GM18861 (cell line): Measurements from ENCODE around the gene CCL1.
"Not testable (repeated sequence)": the region's sequence is repeated elsewhere in the genome, so short reads cannot be mapped to it uniquely, and the experiment has no call there.

ENCODE experiments used
- ATAC-seq: cut with Tn5 transposase; IDR thresholded peaks from one replicate; pipeline ENCODE4 v1.9.1; 2021; ENCODE audit not compliant: unreplicated experiment

CCL1 gene

DNA sequence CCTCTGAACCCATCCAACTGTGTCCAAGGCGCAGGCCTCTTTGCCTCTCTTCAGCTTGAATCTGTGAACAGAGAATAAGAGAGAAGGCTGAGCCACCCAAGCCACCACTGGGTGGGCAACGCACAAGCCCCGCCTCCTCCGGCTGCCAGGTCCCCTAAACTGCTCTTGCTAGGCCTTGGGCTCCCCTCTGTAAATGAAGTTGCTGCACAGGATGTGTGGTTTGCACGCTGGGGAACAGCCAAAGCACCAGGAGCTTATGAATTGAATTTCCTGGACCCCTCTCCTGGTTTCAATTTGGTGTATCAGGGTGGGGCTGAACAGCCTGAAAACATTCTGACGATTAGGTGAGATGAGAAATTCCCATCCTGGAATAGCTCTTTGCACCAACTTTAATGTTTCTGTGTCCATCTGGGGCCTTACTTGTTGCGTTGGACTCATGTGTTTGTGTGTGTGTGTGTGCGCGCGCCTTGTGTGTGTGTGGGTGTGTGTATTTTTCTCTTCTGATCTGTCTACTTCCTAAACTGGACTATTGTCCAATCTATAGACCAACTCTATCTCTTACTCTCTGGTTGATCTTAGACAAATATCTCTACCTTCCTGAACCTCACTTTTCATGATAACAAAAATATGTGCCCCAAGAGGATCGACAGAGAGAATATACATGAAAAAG is 2.3 kb downstream of the CCL1 start:
- no peak for ATAC-seq

GRCh38 chr17:34358631-34359030 is 4.4 kb downstream of the CCL1 start:
- ATAC-seq, result no peak

GRCh38 chr17:34357398-34357797 is 5.6 kb downstream of the CCL1 start:
- ATAC-seq, result no peak

DNA sequence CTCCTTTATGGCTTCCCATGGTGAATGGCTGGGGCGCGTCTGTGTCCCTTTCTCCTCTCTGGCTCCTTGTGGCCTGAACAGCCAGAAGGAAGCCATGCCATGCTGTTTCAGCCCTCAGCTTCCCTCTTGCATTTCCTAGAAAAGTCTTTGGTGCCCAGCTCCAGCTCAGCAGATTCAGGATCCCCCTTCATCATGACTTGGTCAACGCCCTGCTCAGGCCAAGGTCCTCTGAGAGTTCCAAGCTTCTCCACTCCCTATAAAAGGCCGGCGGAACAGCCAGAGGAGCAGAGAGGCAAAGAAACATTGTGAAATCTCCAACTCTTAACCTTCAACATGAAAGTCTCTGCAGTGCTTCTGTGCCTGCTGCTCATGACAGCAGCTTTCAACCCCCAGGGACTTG is 6.8 kb downstream of the CCL1 start, which contains the start of gene CCL13:
CCL13 (plus strand) TSS at position 287 of the 400 bp plus-strand sequence; CDS start at position 334, 47 bp downstream.
- no peak for ATAC-seq

DNA sequence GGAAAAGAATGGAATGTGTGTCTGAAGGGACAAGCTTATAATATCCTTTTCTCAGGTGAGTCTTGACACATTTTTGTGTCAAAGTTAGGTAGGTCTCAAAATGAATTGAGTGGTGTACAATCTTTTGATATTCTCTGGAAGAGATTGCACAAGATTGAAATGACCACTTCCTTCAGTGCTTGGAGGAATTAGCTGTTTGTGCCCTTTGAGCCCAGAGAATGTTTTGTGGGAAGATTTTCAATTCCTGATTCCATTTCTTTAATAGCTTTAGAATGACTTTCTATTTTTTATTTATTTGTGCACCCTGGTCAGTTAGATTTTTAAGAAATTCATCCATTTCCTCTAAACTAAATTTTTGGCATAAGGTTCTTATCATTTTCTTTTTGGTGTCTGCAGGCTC is 8.4 kb downstream of the CCL1 start:
- ATAC-seq, result no peak

DNA sequence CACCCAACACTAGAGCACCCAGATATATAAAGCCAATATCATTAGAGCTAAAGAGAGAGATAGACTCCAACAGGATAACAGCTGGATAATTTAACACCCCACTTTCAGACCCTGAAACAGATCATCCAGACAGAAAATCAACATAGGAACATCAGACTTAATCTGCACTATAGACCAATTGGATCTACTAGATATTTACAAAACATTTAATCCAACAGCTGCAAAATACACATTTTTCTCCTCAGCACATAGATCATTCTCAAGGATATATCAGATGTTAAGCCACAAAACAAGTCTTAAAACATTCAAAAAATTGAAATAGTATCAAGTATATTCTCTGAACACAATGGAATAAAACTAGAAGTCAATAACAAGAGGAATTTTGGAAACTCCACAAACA is 10.8 kb downstream of the CCL1 start:
- ATAC-seq, result no peak

DNA sequence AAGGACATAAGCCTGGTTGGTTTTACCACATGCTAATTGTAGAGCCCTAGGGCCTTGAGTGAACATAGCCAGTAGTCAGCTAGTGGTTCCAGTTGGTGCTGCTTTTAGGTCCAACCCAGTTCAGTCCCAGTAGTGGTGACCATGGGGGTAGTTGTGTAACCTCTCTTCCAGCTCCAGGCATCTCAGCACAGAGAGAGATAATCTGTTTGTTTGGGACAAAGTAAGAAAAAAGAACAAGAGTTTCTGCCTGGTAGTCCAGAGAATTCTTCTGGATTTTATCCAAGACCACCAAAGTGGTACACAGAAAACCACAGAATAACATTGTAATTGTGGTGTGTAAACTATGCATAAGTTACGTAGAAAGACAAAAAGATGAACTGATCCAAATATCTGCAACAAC is 11.9 kb downstream of the CCL1 start:
- no peak for ATAC-seq

DNA sequence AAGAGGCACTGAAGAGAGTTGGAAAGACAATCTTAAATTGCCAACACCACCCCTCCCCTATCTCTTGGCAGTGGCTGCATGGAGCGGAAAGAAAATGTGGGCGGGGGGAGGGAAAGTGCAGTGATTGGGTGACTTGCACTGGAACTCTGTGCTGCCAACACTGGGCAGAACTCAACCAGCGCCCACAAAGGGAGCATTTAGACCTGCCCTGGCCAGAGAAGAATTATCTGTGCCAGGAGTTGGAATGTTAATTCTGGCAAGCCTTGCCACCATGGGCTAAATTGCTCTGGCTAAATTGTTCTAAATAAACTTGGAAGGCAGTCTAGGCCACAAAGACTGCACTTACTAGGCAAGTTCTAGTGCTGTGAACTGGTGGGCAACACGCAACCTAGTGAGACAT is 13.3 kb downstream of the CCL1 start:
- no peak for ATAC-seq

DNA sequence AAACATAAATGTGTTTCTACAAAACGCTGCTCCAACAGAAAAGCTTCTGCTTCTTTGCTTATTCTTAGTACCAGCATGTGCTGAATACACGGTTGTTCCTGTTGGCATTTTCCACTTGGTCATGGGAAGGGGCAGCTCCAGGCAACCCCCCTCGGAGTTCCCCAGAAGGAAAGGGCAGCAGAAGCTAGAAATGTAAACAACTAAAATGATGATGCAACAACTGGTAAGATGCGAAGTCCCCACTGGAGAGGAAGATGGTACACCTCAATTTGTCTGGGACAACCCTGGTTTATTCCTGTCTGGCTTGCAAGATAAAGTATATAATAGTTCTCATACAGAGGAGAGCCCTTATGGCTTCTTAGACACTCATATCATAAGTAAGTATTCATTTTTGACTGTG is 16.0 kb downstream of the CCL1 start:
- no peak for ATAC-seq

DNA sequence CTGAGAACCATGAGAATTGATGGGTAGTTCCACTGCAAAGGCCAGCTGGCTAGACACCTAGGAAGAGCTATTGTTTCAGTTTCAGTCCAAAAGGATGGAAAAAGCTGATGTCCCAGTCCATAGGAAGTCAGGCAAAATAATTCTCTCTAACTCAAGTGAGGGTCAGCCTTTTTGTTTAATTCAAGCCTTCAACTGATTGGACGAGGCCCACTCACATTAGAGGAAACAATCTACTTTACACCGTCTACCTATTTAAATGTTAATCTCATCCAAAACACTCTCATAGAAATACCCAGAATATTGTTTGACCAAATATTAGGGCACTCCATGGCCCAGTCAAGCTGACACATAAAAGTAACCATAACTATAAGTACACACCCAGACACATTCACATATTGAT is 21.1 kb downstream of the CCL1 start:
- ATAC-seq, result no peak

- ATAC-seq, result no peak
Observed at GRCh38 chr17:34339138-34339770, 23.8 kb downstream of the CCL1 start.

GRCh38 chr17:34337701-34338100 is 25.3 kb downstream of the CCL1 start:
- no peak for ATAC-seq

- ATAC-seq, result not testable (repeated sequence)
Observed at GRCh38 chr17:34327580-34327979, 35.5 kb downstream of the CCL1 start.

- ATAC-seq, result no peak
Observed at GRCh38 chr17:34321964-34322363, 41.1 kb downstream of the CCL1 start.

DNA sequence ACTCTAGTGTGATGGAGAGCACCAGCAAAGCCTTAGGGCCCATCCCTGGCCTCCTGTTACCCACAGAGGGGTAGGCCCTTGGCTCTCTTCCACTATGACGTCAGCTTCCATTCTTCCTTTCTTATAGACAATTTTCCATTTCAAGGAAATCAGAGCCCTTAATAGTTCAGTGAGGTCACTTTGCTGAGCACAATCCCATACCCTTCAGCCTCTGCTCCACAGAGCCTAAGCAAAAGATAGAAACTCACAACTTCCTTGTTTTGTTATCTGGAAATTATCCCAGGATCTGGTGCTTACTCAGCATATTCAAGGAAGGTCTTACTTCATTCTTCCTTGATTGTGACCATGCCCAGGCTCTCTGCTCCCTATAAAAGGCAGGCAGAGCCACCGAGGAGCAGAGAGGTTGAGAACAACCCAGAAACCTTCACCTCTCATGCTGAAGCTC is 44.0 kb downstream of the CCL1 start, which contains the start of gene CCL8:
CCL8 (plus strand) TSS at position 397 of the 445 bp plus-strand sequence. CDS start 67 bp downstream, outside the sequence.
- ATAC-seq, result no peak

- no peak for ATAC-seq
Observed at GRCh38 chr17:34318474-34318873, 44.6 kb downstream of the CCL1 start.

DNA sequence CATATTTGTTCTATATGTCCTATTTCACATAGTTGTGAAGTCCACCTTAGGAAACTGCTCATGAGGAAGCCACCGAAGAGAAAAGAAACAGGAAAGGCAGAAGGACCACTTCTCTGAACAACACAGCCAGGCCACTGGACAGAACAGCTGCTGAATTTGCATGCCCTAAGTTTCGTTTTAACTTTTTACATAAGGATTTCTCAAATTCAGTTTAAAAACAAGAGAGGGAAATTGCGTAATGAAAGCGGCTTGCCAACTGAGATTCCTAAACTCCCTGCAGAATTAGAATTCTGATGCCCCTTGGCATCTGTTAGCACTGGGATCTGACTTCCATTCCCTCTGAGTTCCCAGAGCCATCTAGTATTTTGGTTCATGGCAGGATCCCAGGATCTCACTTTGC is 48.8 kb downstream of the CCL1 start:
- ATAC-seq, result no peak

DNA sequence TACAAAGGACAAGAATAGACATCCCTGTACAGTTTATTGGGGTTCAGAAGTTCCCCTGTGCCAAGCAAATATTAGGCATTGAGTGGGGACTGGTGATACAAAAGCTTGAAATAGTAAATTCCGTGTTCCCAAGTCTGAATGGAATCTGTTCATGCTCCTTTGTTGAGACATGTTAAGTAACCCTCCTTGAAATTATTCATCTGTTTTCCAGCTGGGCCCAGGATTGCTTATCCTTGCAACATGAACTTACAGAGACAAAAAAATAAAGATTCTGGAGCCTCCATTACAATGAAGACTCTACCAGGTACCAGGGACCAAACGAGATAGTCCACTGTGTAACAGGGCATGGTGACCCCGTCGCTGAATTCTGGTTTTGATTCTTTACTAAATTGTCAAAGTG is 49.9 kb downstream of the CCL1 start:
- ATAC-seq, result no peak

GRCh38 chr17:34312080-34312479 is 51.0 kb downstream of the CCL1 start:
- ATAC-seq, result no peak

DNA sequence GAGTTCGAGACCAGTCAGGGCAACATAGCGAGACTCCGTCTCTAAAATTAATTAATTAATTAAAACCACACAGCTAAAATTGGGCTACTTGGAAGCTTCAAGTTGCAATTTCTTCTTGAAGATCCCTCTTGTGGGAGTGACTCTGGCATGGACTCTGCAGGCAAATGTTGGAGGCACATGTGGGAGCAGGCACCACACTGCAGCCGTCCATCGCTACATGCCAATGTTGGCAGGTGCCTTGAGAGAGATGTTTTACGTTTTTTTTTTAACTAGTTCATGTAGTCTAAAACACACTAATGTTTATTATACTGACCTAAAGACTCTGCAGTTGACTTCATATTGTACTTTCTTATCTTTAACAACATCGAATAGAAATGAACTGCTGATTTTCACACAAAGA is 51.7 kb downstream of the CCL1 start:
- no peak for ATAC-seq
